Omental fat pad (tissue), 4 donors: Measurements from ENCODE around the gene GATA5. TPM values are rescaled to one million over a fixed set of nuclear protein-coding genes. Genes with fewer than 3 reads are reported as not detected.

Experiments
- ATAC-seq: fragments of 150-250 bp; one replicate; pipeline ENCODE4 v1.9.1; 2016; ENCODE audit warnings: mild to moderate bottlenecking, moderate library complexity; ENCODE audit not compliant: low FRiP score
- DNase-seq: peaks from one replicate; pipeline ENCODE4 v3.0.0-alpha.2; 2019; ENCODE audit warnings: low spot score
- CTCF ChIP-seq, 3 donors: fragments of 450-650 bp; IDR thresholded peaks; one replicate each; pipeline ENCODE4 v1.5.1; 2016 to 2017; ENCODE audit warnings: antibody characterized with exemption in 3 of 3, mild to moderate bottlenecking in 3 of 3, moderate library complexity in 2 of 3
- total RNA-seq, 4 donors: library from RNA; depleted of rRNA; stranded (reverse); fragments of >200 nt; gene quantifications; one replicate each; pipeline ENCODE4 v1.1.0, GENCODE V29; 2016

GATA5 gene
- total RNA-seq, 4 donors from 2014 or later, result 1.3 to 3.7 (median 1.7) TPM

- ATAC-seq (no peak), DNase-seq (no peak)
- no peak for TF ChIP-seq CTCF (IDR thresholded peaks at IDR 0.05)
Measured at GRCh38 chr20:62448788-62449187, 27.0 kb downstream of the GATA5 start.

- no peak for DNase-seq
- no peak for TF ChIP-seq CTCF (IDR thresholded peaks at IDR 0.05)
- no peak for ATAC-seq
Measured at GRCh38 chr20:62448038-62448437, 27.8 kb downstream of the GATA5 start.

GRCh38 chr20:62446888-62447869 lies 28.6 kb downstream of the GATA5 start:
- TF ChIP-seq CTCF (IDR thresholded peaks at IDR 0.05), result no peak
- DNase-seq, result no peak
- ATAC-seq, result no peak

GRCh38 chr20:62446481-62446880 lies 29.3 kb downstream of the GATA5 start:
- no peak for DNase-seq
- ATAC-seq, result no peak
- no peak for TF ChIP-seq CTCF (IDR thresholded peaks at IDR 0.05)

GRCh38 chr20:62445553-62446340 lies 30.0 kb downstream of the GATA5 start:
- TF ChIP-seq CTCF (IDR thresholded peaks at IDR 0.05), result no peak
- no peak for DNase-seq
- no peak for ATAC-seq

- no peak for TF ChIP-seq CTCF (IDR thresholded peaks at IDR 0.05)
Measured at GRCh38 chr20:62444286-62444685, 31.5 kb downstream of the GATA5 start.

More at GRCh38 chr20:62444286-62444685, 31.5 kb downstream of the GATA5 start:
- no peak for ATAC-seq
- no peak for DNase-seq
